GM23248 (cell line): ENCODE results near the gene SMTNL1. TPM values are rescaled to one million over a fixed set of nuclear protein-coding genes. Genes with fewer than 3 reads are reported as not detected.

Experiments used
- DNase-seq: peaks from one replicate; pipeline ENCODE4 v3.0.0-alpha.2; 2015
- H2AFZ ChIP-seq: fragments of 200-600 bp; sonication (generic); 2 replicates; pipeline ENCODE4 v1.6.1; 2016; ENCODE audit warnings: antibody characterized with exemption
- H3F3A ChIP-seq: fragments of 200-600 bp; sonication (generic); 2 replicates; pipeline ENCODE4 v1.6.1; 2016; ENCODE audit warnings: mild to moderate bottlenecking, antibody characterized with exemption, mixed run types; ENCODE audit not compliant: insufficient read depth
- H3K27ac ChIP-seq: fragments of 200-600 bp; sonication (generic); 2 replicates; pipeline ENCODE4 v1.5.1; 2016; ENCODE audit warnings: mild to moderate bottlenecking
- H3K27me3 ChIP-seq: fragments of 200-600 bp; sonication (generic); replicated peaks from 2 replicates; pipeline ENCODE4 v1.6.1; 2016; ENCODE audit warnings: mild to moderate bottlenecking; ENCODE audit not compliant: insufficient read depth
- H3K36me3 ChIP-seq: fragments of 200-600 bp; sonication (generic); 2 replicates; pipeline ENCODE4 v1.6.1; 2016; ENCODE audit warnings: low read depth, mild to moderate bottlenecking
- H3K4me1 ChIP-seq: fragments of 200-600 bp; sonication (generic); 2 replicates; pipeline ENCODE4 v1.6.1; 2016; ENCODE audit warnings: mild to moderate bottlenecking; ENCODE audit not compliant: insufficient read depth
- H3K4me2 ChIP-seq: fragments of 200-600 bp; sonication (generic); one replicate; pipeline ENCODE4 v1.6.1; 2016; ENCODE audit warnings: mild to moderate bottlenecking; ENCODE audit not compliant: unreplicated experiment
- H3K4me3 ChIP-seq: fragments of 200-600 bp; sonication (generic); 2 replicates; pipeline ENCODE4 v1.5.1; 2016; ENCODE audit warnings: mild to moderate bottlenecking
- H3K79me2 ChIP-seq: fragments of 200-600 bp; sonication (generic); 2 replicates; pipeline ENCODE4 v1.6.1; 2016; ENCODE audit warnings: mild to moderate bottlenecking; ENCODE audit not compliant: insufficient read depth
- H3K9ac ChIP-seq: fragments of 200-600 bp; sonication (generic); 2 replicates; pipeline ENCODE4 v1.6.1; 2016; ENCODE audit warnings: mild to moderate bottlenecking
- H3K9me2 ChIP-seq: fragments of 200-600 bp; sonication (generic); 2 replicates; pipeline ENCODE4 v1.6.1; 2016; ENCODE audit warnings: mixed run types, mild to moderate bottlenecking, moderate library complexity; ENCODE audit not compliant: insufficient read depth
- H3K9me3 ChIP-seq: fragments of 200-600 bp; sonication (generic); one replicate; pipeline ENCODE4 v1.6.1; 2017; ENCODE audit warnings: low read depth
- H4K20me1 ChIP-seq: fragments of 200-600 bp; sonication (generic); 2 replicates; pipeline ENCODE4 v1.6.0; 2016; ENCODE audit not compliant: insufficient read depth
- EZH2 ChIP-seq: fragments of 200-600 bp; sonication (generic); IDR thresholded peaks from 2 replicates; pipeline ENCODE4 v1.6.1; 2018; ENCODE audit warnings: antibody characterized with exemption, mild to moderate bottlenecking; ENCODE audit not compliant: insufficient read depth, poor library complexity, severe bottlenecking
- EZH2phosphoT487 ChIP-seq: fragments of 200-600 bp; sonication (generic); IDR thresholded peaks from 2 replicates; pipeline ENCODE4 v1.6.1; 2018; ENCODE audit warnings: antibody characterized with exemption, moderate library complexity, mild to moderate bottlenecking, low read depth; ENCODE audit not compliant: insufficient read depth
- WGBS, 2 experiments: methylation state at CpG; one replicate each; pipeline ENCODE4 v1.1.6; 2015 to 2017; ENCODE audit warnings: low lambda C conversion rate in 2 of 2, low coverage in 1 of 2; ENCODE audit errors: missing lambda C conversion rate in 2 of 2; 5-methylcytosine and 5-hydroxymethylcytosine counted together
- in situ Hi-C: fragments of 300-500 bp; cut with MboI; formaldehyde crosslinking; loops from 2 replicates; pipeline ENCODE4 v1.15.0; 2020
- polyA plus RNA-seq: library from polyadenylated mRNA; unstranded; fragments of >200 nt; fragmentation: Nextera tagmentation; extraction: Ambion mirVana; gene quantifications from 2 replicates; pipeline ENCODE4 v1.2.1, GENCODE V29; 2016
- total RNA-seq: library from RNA; depleted of rRNA; stranded (reverse); fragments of >200 nt; shearing (Covaris generic); gene quantifications from 2 replicates; pipeline ENCODE4 v1.2.3, GENCODE V29; 2014

Gene SMTNL1
- total and polyA plus RNA-seq, 2 experiments from 2014 or later, result not detected

DNA sequence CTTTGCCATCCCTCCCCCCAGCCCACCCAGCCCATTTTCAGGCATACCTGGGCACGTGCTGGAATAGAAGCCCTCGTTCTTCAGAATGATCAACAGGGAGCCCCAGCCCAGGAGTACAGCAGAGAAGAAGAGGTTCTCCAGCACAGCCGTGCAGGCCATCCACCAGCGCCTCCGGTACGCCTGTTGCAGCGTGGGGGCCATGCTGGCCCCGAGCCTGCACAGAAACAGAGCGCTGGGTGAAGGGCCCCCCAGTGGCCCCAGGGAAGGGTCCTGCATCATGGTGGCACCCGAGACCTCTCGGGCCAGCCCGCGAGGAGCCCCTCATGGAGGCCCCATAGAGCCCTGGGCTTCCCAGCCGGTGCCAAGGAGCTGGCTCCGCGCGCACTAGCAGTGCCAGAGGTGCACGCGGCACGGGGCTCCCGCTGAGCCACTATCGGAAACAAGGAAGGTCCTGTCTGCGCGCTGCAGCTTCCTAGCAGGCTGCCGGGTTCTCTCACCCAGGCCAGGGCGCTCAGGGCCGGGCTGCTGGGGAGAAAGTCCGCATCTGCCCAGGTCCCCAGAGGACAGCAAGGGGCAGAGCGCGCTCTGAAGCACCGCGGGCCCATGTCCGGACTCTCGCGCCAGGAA, 23.4 kb upstream of the SMTNL1 start:
- 15 to 16% methylated on average over 30 to 32 of the region's 35 CpGs for WGBS, 2 experiments
- in situ Hi-C loops, result no loop called here
- Histone ChIP-seq H3F3A (no peaks in the 10 kb centered on the region), H3K27ac (no peak overlapping the region), H4K20me1 (no peaks in the 10 kb centered on the region), H2AFZ (peak overlapping the region; percentile 100), H3K9ac (peak overlapping the region; percentile 89), H3K4me1 (peaks cover 4% of the 10 kb centered on the region; the same call in 1 of the 2 replicates), H3K9me2 (no peaks in the 10 kb centered on the region), H3K79me2 (no peaks in the 10 kb centered on the region), H3K27me3 (no peaks in the 10 kb centered on the region), H3K4me3 (peak overlapping the region; percentile 99), H3K36me3 (no peaks in the 10 kb centered on the region), H3K9me3 (no peaks in the 10 kb centered on the region), H3K4me2 (peak overlapping the region; percentile 95)
- TF ChIP-seq EZH2phosphoT487, result no peak
- no peak for TF ChIP-seq EZH2
- peak; percentile 67 for DNase-seq

GRCh38 chr11:57514538-57515331, 22.7 kb upstream of the SMTNL1 start:
- Histone ChIP-seq H3K9ac (peak overlapping the region; percentile 89), H3F3A (no peaks in the 10 kb centered on the region), H3K4me3 (peak overlapping the region; percentile 99), H3K9me3 (no peaks in the 10 kb centered on the region), H3K9me2 (no peaks in the 10 kb centered on the region), H3K4me2 (peak overlapping the region; percentile 95), H3K79me2 (no peaks in the 10 kb centered on the region), H3K27me3 (no peaks in the 10 kb centered on the region), H4K20me1 (no peaks in the 10 kb centered on the region), H2AFZ (peak overlapping the region; percentile 100), H3K27ac (no peak overlapping the region), H3K36me3 (no peaks in the 10 kb centered on the region), H3K4me1 (peaks cover 4% of the 10 kb centered on the region; the same call in 1 of the 2 replicates)
- TF ChIP-seq EZH2phosphoT487, result no peak
- peak; percentile 74 for DNase-seq
- in situ Hi-C loops, result no loop called here
- 1 to 2% methylated on average over 39 to 57 of the region's 57 CpGs for WGBS, 2 experiments

DNA sequence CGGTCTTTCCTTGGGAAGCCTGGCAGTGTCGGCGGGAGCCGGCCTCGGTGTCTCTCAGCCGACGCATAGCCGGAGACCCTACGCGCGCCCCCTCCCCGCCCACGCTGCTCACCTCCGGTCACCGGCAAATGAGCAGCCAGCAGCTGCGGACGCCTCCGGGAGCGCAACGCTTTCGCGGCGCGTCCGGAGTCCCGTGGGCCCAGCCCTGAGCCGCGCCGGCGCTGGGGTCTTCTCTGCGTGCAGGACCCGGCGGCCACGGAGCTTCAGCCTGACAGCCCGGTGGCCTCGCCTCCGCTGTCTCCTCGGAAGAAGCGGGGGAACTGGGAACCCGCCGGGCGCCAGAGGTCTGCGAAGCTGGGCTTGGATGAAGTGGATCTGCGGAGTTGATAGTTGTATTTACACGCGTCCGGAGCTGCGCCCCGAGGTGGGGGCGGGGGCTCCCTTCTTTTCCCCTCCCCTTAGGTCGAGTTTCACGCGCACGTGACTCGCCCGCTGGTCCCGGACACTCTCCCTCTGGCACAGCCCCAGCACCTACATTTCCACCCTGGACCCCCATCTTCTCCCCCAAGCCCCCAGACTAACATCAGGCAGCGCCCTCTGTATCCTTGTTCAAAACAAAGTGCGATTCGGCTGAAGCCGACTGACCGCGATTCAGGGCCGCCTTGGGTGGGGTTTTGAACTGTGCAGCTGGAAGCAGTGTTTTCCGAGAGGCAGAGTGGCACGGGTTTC, 21.9 kb upstream of the SMTNL1 start, which contains the start of gene SLC43A1:
TSS of gene SLC43A1 (minus strand) at position 371 of the 729 bp plus-strand sequence. CDS start 1,591 bp downstream, outside the sequence.
- Histone ChIP-seq H3K4me2 (peak within 1 kb of the TSS; percentile 95), H3K9ac (peak within 1 kb of the TSS; percentile 89), H3K4me3 (peak within 1 kb of the TSS; percentile 99), H3K27ac (peak within 1 kb of the TSS; percentile 48), H3K9me3 (no peaks in the 10 kb centered on the region), H3K9me2 (no peaks in the 10 kb centered on the region), H4K20me1 (no peaks in the 10 kb centered on the region), H3F3A (no peaks in the 10 kb centered on the region), H2AFZ (peak within 1 kb of the TSS; percentile 100), H3K79me2 (no peaks in the 10 kb centered on the region), H3K36me3 (no peaks in the 10 kb centered on the region), H3K4me1 (peaks cover 4% of the 10 kb centered on the region; the same call in 1 of the 2 replicates), H3K27me3 (no peaks in the 10 kb centered on the region)
- WGBS, 2 experiments, result 0 to 1% methylated on average over 53 to 55 of the region's 66 CpGs
- peak; percentile 80 for DNase-seq
- in situ Hi-C loops, result no loop called here
- TF ChIP-seq EZH2phosphoT487, result no peak
- TF ChIP-seq EZH2, result no peak

DNA sequence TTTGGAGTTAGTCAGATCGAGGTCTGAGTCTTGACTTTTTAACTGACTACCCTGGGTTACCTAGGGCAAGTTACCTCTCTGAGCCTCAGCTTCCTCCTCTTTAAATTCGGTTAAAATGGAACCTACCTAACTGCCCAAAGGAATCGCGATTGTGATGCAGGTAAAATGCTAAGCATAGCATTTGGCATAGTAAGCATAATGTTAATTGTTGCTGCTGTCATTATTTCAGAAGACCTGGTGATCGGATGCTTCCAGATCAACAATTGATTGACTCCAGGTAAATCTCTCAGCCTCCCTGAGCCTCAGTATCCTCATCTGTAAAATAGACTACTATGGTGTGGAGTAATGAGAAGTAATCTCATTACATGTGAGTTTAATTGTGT, 21.3 kb upstream of the SMTNL1 start:
- H3K27ac ChIP-seq, result peak overlapping the region; percentile 48
- TF ChIP-seq EZH2phosphoT487 (no peak), EZH2 (no peak)
- H4K20me1 ChIP-seq, result no peaks in the 10 kb centered on the region
- no peaks in the 10 kb centered on the region for H3F3A ChIP-seq
- no peaks in the 10 kb centered on the region for H3K36me3 ChIP-seq
- in situ Hi-C loops, result no loop called here
- no peaks in the 10 kb centered on the region for H3K27me3 ChIP-seq
- peak overlapping the region; percentile 100 for H2AFZ ChIP-seq
- DNase-seq, result no peak
- H3K79me2 ChIP-seq, result no peaks in the 10 kb centered on the region
- H3K9me2 ChIP-seq, result no peaks in the 10 kb centered on the region
- H3K4me3 ChIP-seq, result peak overlapping the region; percentile 99
- peak overlapping the region; percentile 89 for H3K9ac ChIP-seq
- WGBS, 2 experiments, result 4 to 7% methylated on average over 5 of the region's 5 CpGs
- H3K4me1 ChIP-seq, result peaks cover 4% of the 10 kb centered on the region; the same call in 1 of the 2 replicates
- H3K9me3 ChIP-seq, result no peaks in the 10 kb centered on the region
- H3K4me2 ChIP-seq, result peak overlapping the region; percentile 95
